Central memory CD8-positive, alpha-beta T cell (primary cell): ENCODE data around the gene F10.
"Not testable (repeated sequence)": the region's sequence is repeated elsewhere in the genome, so short reads cannot be mapped to it uniquely, and the experiment has no call there.

ENCODE experiments used
- ATAC-seq: fragments of 150-1000 bp; cut with Tn5 transposase; replicated peaks from 2 replicates; pipeline ENCODE4 v1.10.0; 2022; ENCODE audit warnings: mild to moderate bottlenecking, moderate FRiP score, moderate number of reproducible peaks; ENCODE audit not compliant: poor library complexity, severe bottlenecking; ENCODE audit errors: extremely low read depth
- DNase-seq, 2 donors: peaks; one replicate each; pipeline ENCODE4 v3.0.0; 2021; ENCODE audit warnings: low spot score in 2 of 2
- H3K27ac Mint-ChIP-seq: one replicate; pipeline ENCODE4 v1.8.0; 2022; ENCODE audit warnings: low read depth, mild to moderate bottlenecking, moderate library complexity, mixed read lengths
- H3K27me3 Mint-ChIP-seq: one replicate; pipeline ENCODE4 v1.8.0; 2022; ENCODE audit warnings: mixed read lengths
- H3K36me3 Mint-ChIP-seq: one replicate; pipeline ENCODE4 v1.8.0; 2022; ENCODE audit warnings: mild to moderate bottlenecking, moderate library complexity, mixed read lengths; ENCODE audit not compliant: insufficient read depth
- H3K4me1 Mint-ChIP-seq: one replicate; pipeline ENCODE4 v1.8.0; 2022; ENCODE audit warnings: mixed read lengths
- H3K4me3 Mint-ChIP-seq: one replicate; pipeline ENCODE4 v1.8.0; 2022; ENCODE audit warnings: mild to moderate bottlenecking, moderate library complexity, mixed read lengths
- H3K9me3 Mint-ChIP-seq: one replicate; pipeline ENCODE4 v1.8.0; 2022; ENCODE audit warnings: mixed read lengths

The F10 gene

GRCh38 chr13:113096745-113097305 lies 25.8 kb upstream of the F10 start:
- H3K9me3 Mint-ChIP-seq = no peaks in the 10 kb centered on the region
- no peak overlapping the region for H3K27ac Mint-ChIP-seq
- DNase-seq (no peak), ATAC-seq (no peak)
- peaks cover 3% of the 10 kb centered on the region for H3K36me3 Mint-ChIP-seq
- H3K4me1 Mint-ChIP-seq = no peaks in the 10 kb centered on the region
- no peaks in the 10 kb centered on the region for H3K27me3 Mint-ChIP-seq
- H3K4me3 Mint-ChIP-seq = no peak overlapping the region

- H3K4me1 Mint-ChIP-seq = no peaks in the 10 kb centered on the region
- H3K27me3 Mint-ChIP-seq = no peaks in the 10 kb centered on the region
- H3K27ac Mint-ChIP-seq = no peak overlapping the region
- ATAC-seq = no peak
- no peaks in the 10 kb centered on the region for H3K9me3 Mint-ChIP-seq
- H3K4me3 Mint-ChIP-seq = no peak overlapping the region
- peaks cover 3% of the 10 kb centered on the region for H3K36me3 Mint-ChIP-seq
- DNase-seq = no peak
Measured at GRCh38 chr13:113097651-113098050, 24.9 kb upstream of the F10 start.

DNA sequence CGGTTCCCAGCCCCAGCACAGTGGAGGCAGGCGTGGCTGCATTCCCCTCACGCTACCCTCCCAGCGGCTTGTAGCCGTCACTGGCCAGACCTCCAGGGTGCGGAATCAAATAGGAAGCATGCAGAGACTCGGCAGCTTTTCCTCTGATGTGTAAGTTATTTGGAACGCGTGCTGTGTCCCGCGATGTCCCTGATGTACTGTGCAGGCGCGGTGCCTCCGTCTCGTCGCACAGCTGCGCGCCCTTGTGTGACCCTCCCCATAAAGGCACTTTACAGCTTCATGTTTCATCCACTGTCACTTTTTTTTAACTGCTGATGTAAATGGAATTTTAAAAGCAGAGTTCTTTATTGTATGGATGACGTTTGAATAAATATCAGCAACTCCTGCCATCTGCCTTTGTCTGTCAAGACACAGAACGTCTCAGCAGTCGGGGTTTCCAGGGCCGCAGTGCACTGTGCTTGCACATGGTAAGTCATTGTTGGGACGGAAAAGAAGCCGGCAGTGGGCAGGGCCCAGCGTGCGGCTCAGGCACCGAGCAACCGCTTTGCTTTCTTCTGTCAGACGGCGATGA lies 24.4 kb upstream of the F10 start:
- Mint-ChIP-seq H3K36me3 (peaks cover 3% of the 10 kb centered on the region), H3K4me3 (no peak overlapping the region), H3K27me3 (no peaks in the 10 kb centered on the region), H3K27ac (no peak overlapping the region), H3K4me1 (no peaks in the 10 kb centered on the region), H3K9me3 (no peaks in the 10 kb centered on the region)
- ATAC-seq = no peak
- no peak for DNase-seq

- DNase-seq (no peak), ATAC-seq (no peak)
- peaks cover 3% of the 10 kb centered on the region for H3K36me3 Mint-ChIP-seq
- H3K27ac Mint-ChIP-seq = no peak overlapping the region
- no peaks in the 10 kb centered on the region for H3K27me3 Mint-ChIP-seq
- no peak overlapping the region for H3K4me3 Mint-ChIP-seq
- H3K4me1 Mint-ChIP-seq = no peaks in the 10 kb centered on the region
- H3K9me3 Mint-ChIP-seq = no peaks in the 10 kb centered on the region
Measured at GRCh38 chr13:113099142-113099541, 23.5 kb upstream of the F10 start.

DNA sequence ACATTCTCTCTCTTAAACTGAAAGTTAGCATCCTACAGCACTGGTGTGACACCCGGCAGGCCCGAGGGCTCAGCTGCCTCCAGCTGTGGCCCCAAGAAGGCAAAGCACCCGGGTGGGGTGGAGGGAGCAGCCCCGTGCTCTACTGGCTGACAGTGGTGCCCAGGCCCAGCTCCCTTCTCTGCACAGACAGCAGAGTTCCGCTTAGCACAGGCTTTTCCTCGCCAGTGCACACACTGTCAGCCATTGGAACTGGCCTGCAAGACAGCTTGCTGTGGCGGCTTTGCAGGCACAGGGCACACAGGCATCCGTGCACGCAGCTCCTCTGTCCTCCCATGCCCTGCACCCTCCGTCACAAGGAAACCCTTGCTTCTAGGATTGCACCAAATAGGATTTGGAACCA lies 20.3 kb upstream of the F10 start:
- H3K4me1 Mint-ChIP-seq, DNase-seq, H3K27ac Mint-ChIP-seq, H3K9me3 Mint-ChIP-seq, ATAC-seq, H3K27me3 Mint-ChIP-seq, H3K36me3 Mint-ChIP-seq, H3K4me3 Mint-ChIP-seq: not testable (repeated sequence)

GRCh38 chr13:113102727-113103126 lies 19.9 kb upstream of the F10 start:
- Mint-ChIP-seq H3K36me3 (peaks cover 3% of the 10 kb centered on the region), H3K4me3 (no peak overlapping the region), H3K27me3 (no peaks in the 10 kb centered on the region), H3K9me3 (no peaks in the 10 kb centered on the region), H3K27ac (no peak overlapping the region), H3K4me1 (no peaks in the 10 kb centered on the region)
- ATAC-seq (no peak), DNase-seq (no peak)

- Mint-ChIP-seq H3K4me3 (no peak overlapping the region), H3K27ac (no peak overlapping the region), H3K36me3 (peaks cover 1% of the 10 kb centered on the region), H3K9me3 (no peaks in the 10 kb centered on the region), H3K27me3 (no peaks in the 10 kb centered on the region), H3K4me1 (no peaks in the 10 kb centered on the region)
- ATAC-seq (no peak), DNase-seq (no peak)
Measured at GRCh38 chr13:113103646-113104045, 19.0 kb upstream of the F10 start.

DNA sequence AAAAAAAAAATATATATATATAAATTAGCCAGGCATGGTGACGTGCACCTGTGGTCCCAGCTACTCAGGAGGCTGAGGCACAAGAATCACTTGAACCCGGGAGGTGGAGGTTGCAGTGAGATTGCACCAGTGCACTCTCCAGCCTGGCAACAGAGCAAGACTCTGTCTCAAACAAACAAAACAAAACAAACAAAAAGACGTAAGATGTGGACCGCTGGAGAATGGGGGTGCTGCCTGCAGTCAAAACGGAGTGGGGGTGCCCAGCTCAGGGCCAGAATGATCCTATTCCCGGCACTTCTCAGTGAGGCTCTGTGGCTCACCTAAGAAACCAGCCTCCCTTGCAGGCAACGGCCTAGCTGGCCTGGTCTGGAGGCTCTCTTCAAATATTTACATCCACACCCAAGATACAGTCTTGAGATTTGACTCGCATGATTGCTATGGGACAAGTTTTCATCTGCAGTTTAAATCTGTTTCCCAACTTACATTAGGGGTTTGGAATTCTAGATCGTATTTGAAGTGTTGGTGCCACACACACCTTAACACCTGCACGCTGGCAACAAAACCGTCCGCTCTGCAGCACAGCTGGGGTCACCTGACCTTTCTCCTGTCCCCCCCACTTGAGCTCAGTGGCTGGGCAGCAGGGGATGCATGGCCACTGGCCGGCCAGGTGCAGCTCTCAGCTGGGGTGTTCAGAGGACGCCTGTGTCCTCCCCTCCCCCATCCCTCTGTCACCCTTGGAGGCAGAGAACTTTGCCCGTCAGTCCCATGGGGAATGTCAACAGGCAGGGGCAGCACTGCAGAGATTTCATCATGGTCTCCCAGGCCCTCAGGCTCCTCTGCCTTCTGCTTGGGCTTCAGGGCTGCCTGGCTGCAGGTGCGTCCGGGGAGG lies 17.3 kb upstream of the F10 start, which contains the start of gene F7:
F7 (plus strand) TSS at position 760 of the 889 bp plus-strand sequence; CDS start at position 811, 51 bp downstream.
- H3K27ac Mint-ChIP-seq = no peak within 1 kb of the TSS
- H3K9me3 Mint-ChIP-seq = no peaks in the 10 kb centered on the region
- H3K4me1 Mint-ChIP-seq = no peaks in the 10 kb centered on the region
- no peaks in the 10 kb centered on the region for H3K36me3 Mint-ChIP-seq
- no peak within 1 kb of the TSS for H3K4me3 Mint-ChIP-seq
- DNase-seq (no peak), ATAC-seq (no peak)
- no peaks in the 10 kb centered on the region for H3K27me3 Mint-ChIP-seq

GRCh38 chr13:113105921-113106452 lies 16.6 kb upstream of the F10 start:
- Mint-ChIP-seq H3K27ac (no peak overlapping the region), H3K4me3 (no peak overlapping the region), H3K36me3 (no peaks in the 10 kb centered on the region), H3K4me1 (no peaks in the 10 kb centered on the region), H3K27me3 (no peaks in the 10 kb centered on the region), H3K9me3 (no peaks in the 10 kb centered on the region)
- no peak for ATAC-seq
- no peak for DNase-seq

DNA sequence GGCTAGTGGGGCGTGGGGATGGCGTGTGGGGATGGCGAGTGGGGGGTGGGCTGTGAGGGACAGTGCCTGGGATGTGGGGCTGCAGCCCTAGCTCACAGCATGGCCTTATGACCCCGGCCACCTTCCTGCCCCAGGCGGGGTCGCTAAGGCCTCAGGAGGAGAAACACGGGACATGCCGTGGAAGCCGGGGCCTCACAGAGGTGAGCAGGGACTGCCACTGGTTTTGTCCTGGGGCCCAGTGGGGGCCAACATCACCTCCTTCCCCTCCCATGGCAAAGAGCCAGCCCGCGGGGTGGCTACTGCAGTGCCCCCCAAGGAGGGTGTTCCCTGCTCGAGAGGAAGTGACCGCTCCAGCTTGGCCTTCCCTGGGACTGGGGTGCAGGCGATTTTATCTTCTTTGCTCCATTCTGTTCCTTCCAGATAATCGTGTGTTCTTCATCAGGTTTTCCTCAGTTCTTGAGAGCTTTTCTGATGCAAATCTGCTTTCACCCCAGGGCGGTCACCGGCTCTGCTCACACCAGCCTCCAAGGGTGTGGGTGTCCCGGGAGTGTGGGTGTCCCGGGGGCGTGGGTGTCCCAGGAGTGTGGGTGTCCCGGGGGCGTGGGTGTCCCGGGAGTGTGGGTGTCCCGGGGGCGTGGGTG lies 15.8 kb upstream of the F10 start:
- no peaks in the 10 kb centered on the region for H3K9me3 Mint-ChIP-seq
- no peak overlapping the region for H3K27ac Mint-ChIP-seq
- H3K4me3 Mint-ChIP-seq = no peak overlapping the region
- no peaks in the 10 kb centered on the region for H3K36me3 Mint-ChIP-seq
- H3K27me3 Mint-ChIP-seq = no peaks in the 10 kb centered on the region
- DNase-seq (no peak), ATAC-seq (no peak)
- H3K4me1 Mint-ChIP-seq = no peaks in the 10 kb centered on the region

DNA sequence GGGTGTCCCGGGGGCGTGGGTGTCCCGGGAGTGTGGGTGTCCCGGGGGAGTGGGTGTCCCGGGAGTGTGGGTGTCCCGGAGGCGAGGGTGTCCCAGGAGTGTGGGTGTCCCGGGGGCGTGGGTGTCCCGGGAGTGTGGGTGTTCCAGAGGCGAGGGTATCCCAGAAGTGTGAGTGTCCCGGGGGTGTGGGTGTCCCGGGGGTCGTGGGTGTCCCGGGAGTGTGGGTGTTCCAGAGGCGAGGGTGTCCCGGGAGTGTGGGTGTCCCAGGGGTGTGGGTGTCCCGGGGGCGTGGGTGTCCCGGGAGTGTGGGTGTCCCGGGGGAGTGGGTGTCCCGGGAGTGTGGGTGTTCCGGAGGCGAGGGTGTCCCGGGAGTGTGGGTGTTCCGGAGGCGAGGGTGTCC lies 14.1 kb upstream of the F10 start:
- not testable (repeated sequence) for H3K4me3 Mint-ChIP-seq, DNase-seq

GRCh38 chr13:113109151-113110047 lies 13.2 kb upstream of the F10 start:
- no peak for DNase-seq
- Mint-ChIP-seq H3K27ac (no peak overlapping the region), H3K4me3 (peak overlapping the region; percentile 64), H3K4me1 (no peaks in the 10 kb centered on the region), H3K36me3 (no peaks in the 10 kb centered on the region), H3K9me3 (no peaks in the 10 kb centered on the region), H3K27me3 (no peaks in the 10 kb centered on the region)
- ATAC-seq = no peak

More for the DNA sequence above, 14.1 kb upstream of the F10 start:
- H3K27me3 Mint-ChIP-seq, H3K4me1 Mint-ChIP-seq, ATAC-seq, H3K27ac Mint-ChIP-seq, H3K36me3 Mint-ChIP-seq, H3K9me3 Mint-ChIP-seq: not testable (repeated sequence)
